Lung (tissue), 12 donors: Measurements from ENCODE around the gene DHRSX. TPM values are rescaled to one million over a fixed set of nuclear protein-coding genes. Genes with fewer than 3 reads are reported as not detected.
A peak's percentile ranks its signal among the peaks of the same experiment; 100 is the strongest.

Experiments
- ATAC-seq: fragments of 200-7000 bp; cut with Tn5 transposase; one replicate; pipeline ENCODE4 v1.9.1; 2020; ENCODE audit warnings: moderate number of reproducible peaks; ENCODE audit not compliant: insufficient read depth, low FRiP score
- DNase-seq, 3 donors: peaks; one replicate each; pipeline ENCODE4 v3.0.0-alpha.2; 2013 to 2017
- H3K27ac ChIP-seq, 2 donors: one replicate each; pipeline ENCODE4 v1.5.1; 2013; ENCODE audit warnings: mild to moderate bottlenecking in 2 of 2, moderate library complexity in 2 of 2, control low read depth in 1 of 2, inconsistent platforms in 1 of 2, low read depth in 1 of 2, low read length in 1 of 2
- H3K27me3 ChIP-seq, 3 donors: one replicate each; pipeline ENCODE4 v1.5.1; 2013; ENCODE audit warnings: low read length in 2 of 3; ENCODE audit not compliant: control insufficient read depth in 3 of 3, insufficient read depth in 3 of 3
- H3K36me3 ChIP-seq, 4 donors: one replicate each; pipeline ENCODE4 v1.5.1; 2013; ENCODE audit warnings: low read length in 4 of 4, mild to moderate bottlenecking in 1 of 4, moderate library complexity in 1 of 4; ENCODE audit not compliant: control insufficient read depth in 4 of 4, insufficient read depth in 4 of 4
- H3K4me1 ChIP-seq, 5 donors: one replicate each; pipeline ENCODE4 v1.5.1; 2013; ENCODE audit warnings: low read length in 5 of 5, mild to moderate bottlenecking in 2 of 5, moderate library complexity in 1 of 5; ENCODE audit not compliant: control insufficient read depth in 5 of 5, insufficient read depth in 5 of 5
- H3K4me3 ChIP-seq: one replicate; pipeline ENCODE4 v1.5.1; 2013; ENCODE audit warnings: mild to moderate bottlenecking, control low read depth, moderate library complexity
- H3K9ac ChIP-seq, 2 donors: one replicate each; pipeline ENCODE4 v1.5.1; 2013; ENCODE audit warnings: low read length in 2 of 2, control low read depth in 1 of 2; ENCODE audit not compliant: insufficient read depth in 1 of 2
- H3K9me3 ChIP-seq, 4 donors: one replicate each; pipeline ENCODE4 v1.5.1; 2013; ENCODE audit warnings: low read length in 3 of 4, mild to moderate bottlenecking in 1 of 4, moderate library complexity in 1 of 4; ENCODE audit not compliant: control insufficient read depth in 4 of 4, insufficient read depth in 3 of 4
- CTCF ChIP-seq: IDR thresholded peaks from 2 replicates; pipeline ENCODE4 v1.5.1; 2012; ENCODE audit warnings: mild to moderate bottlenecking; ENCODE audit errors: control extremely low read depth, extremely low read depth
- WGBS, 2 donors: extraction: QIAGEN DNeasy Blood & Tissue Kit; methylation state at CpG; one replicate each; pipeline ENCODE4 v1.1.7; 2013; 5-methylcytosine and 5-hydroxymethylcytosine counted together
- polyA plus RNA-seq, 2 donors: library from polyadenylated mRNA; stranded (reverse); fragments of 200-250 nt; gene quantifications; one replicate each; pipeline ENCODE4 v1.2.1, GENCODE V29; 2013
- total RNA-seq, 2 donors: library from RNA; depleted of rRNA in 1 of 2; stranded (reverse); fragments of >200 nt in 1 of 2; gene quantifications; one replicate each; pipeline ENCODE4 v1.2.1, GENCODE V29; 2014 to 2021
- donor health status: control.
- donor health status: control.
- donor health status: Bipolar disorder and iron deficiency.
- donor health status: healthy.
- donor health status: DM: yes; HTN: yes; CAD: no.

Gene DHRSX
- total and polyA plus RNA-seq, 4 donors: 7.0 to 26.3 (median 18.9) TPM

GRCh38 chrX:2504706-2505332, 4.0 kb upstream of the DHRSX start:
- TF ChIP-seq CTCF: no peak
- peaks cover 0 to 2% (median 0%) of the 10 kb centered on the region in 5 donors for H3K4me1 ChIP-seq
- 66 to 68% methylated on average over 7 of the region's 7 CpGs for WGBS, 2 donors
- DNase-seq (no peak), ATAC-seq (no peak)
- H3K9ac ChIP-seq: no peak overlapping the region
- no peak overlapping the region for H3K4me3 ChIP-seq
- peaks cover 0 to 2% (median 0%) of the 10 kb centered on the region in 4 donors for H3K9me3 ChIP-seq
- no peak overlapping the region for H3K27ac ChIP-seq
- no peaks in the 10 kb centered on the region for H3K36me3 ChIP-seq
- H3K27me3 ChIP-seq: no peaks in the 10 kb centered on the region

- H3K27me3 ChIP-seq: no peaks in the 10 kb centered on the region
Measured at GRCh38 chrX:2503591-2504500, 3.1 kb upstream of the DHRSX start.

GRCh38 chrX:2502668-2503519, 2.1 kb upstream of the DHRSX start:
- peaks cover 0 to 2% (median 0%) of the 10 kb centered on the region in 4 donors for H3K9me3 ChIP-seq
- H3K36me3 ChIP-seq: no peaks in the 10 kb centered on the region
- DNase-seq (peak in 1 of 3 donors; percentile 28), ATAC-seq (no peak)
- peaks cover 6 to 20% (median 11%) of the 10 kb centered on the region in 5 donors for H3K4me1 ChIP-seq
- TF ChIP-seq CTCF: no peak
- H3K4me3 ChIP-seq: no peak overlapping the region
- H3K9ac ChIP-seq: no peak overlapping the region
- no peak overlapping the region for H3K27ac ChIP-seq
- no peaks in the 10 kb centered on the region for H3K27me3 ChIP-seq
- WGBS, 2 donors: 59 to 66% methylated on average over 19 of the region's 19 CpGs

More at GRCh38 chrX:2503591-2504500, 3.1 kb upstream of the DHRSX start:
- WGBS, 2 donors: 92 to 95% methylated on average over 13 of the region's 13 CpGs
- Histone ChIP-seq H3K36me3 (no peaks in the 10 kb centered on the region), H3K4me3 (no peak overlapping the region), H3K9ac (no peak overlapping the region), H3K27ac (no peak overlapping the region), H3K4me1 (peaks cover 6 to 10% (median 7%) of the 10 kb centered on the region in 5 donors), H3K9me3 (peaks cover 0 to 2% (median 0%) of the 10 kb centered on the region in 4 donors)
- ATAC-seq (no peak), DNase-seq (no peak)
- no peak for TF ChIP-seq CTCF
